PC-9 (cell line): ENCODE measurements around the gene ADAMTS2. TPM values are rescaled to one million over a fixed set of nuclear protein-coding genes. Genes with fewer than 3 reads are reported as not detected.

Experiments
- BruUV-seq: library from RNA; stranded (reverse); fragments of 400-500 nt; replicated peaks from 2 replicates; lab custom pipeline; 2021; lab: Mats Ljungman, UMichigan
- CTCF ChIA-PET: fragments of 300-600 bp; sonication (Branson Sonifier 250); formaldehyde crosslinking; loops from one replicate; lab custom pipeline; 2022; ENCODE audit warnings: antibody characterized with exemption; lab: Charles Lee
- POLR2A ChIA-PET: fragments of 300-600 bp; sonication (Branson Sonifier 250); formaldehyde crosslinking; loops from one replicate; lab custom pipeline; 2022; ENCODE audit warnings: antibody characterized with exemption; ENCODE audit not compliant: unreplicated experiment; lab: Charles Lee
- DNase-seq, 2 experiments: peaks; one replicate each; pipeline versions ENCODE4 v3.0.0 to v3.0.0-alpha.2; 2015 to 2022; ENCODE audit warnings: mixed read lengths in 1 of 2
- H2AFZ ChIP-seq: fragments of 200-600 bp; sonication (generic); 2 replicates; pipeline ENCODE4 v1.8.1; 2017; ENCODE audit warnings: antibody characterized with exemption
- H3F3A ChIP-seq: fragments of 200-600 bp; sonication (generic); 2 replicates; pipeline ENCODE4 v1.8.1; 2017; ENCODE audit warnings: antibody characterized with exemption, mild to moderate bottlenecking, low read depth; ENCODE audit not compliant: insufficient read depth
- H3K27ac ChIP-seq: fragments of 200-600 bp; sonication (generic); 2 replicates; pipeline ENCODE4 v1.6.1; 2016; ENCODE audit warnings: mixed run types
- H3K27me3 ChIP-seq: fragments of 200-600 bp; sonication (generic); 2 replicates; pipeline ENCODE4 v1.6.1; 2016; ENCODE audit warnings: low read depth, mixed run types; ENCODE audit not compliant: insufficient read depth
- H3K36me3 ChIP-seq: fragments of 200-600 bp; sonication (generic); 2 replicates; pipeline ENCODE4 v1.6.1; 2016; ENCODE audit warnings: low read depth, mixed run types
- H3K4me1 ChIP-seq: fragments of 200-600 bp; sonication (generic); replicated peaks from 2 replicates; pipeline ENCODE4 v1.6.1; 2016; ENCODE audit warnings: mixed run types; ENCODE audit not compliant: insufficient read depth
- H3K4me2 ChIP-seq: fragments of 200-600 bp; sonication (generic); 2 replicates; pipeline ENCODE4 v1.6.1; 2017; ENCODE audit warnings: mixed run types
- H3K4me3 ChIP-seq: fragments of 200-600 bp; sonication (generic); 2 replicates; pipeline ENCODE4 v1.6.1; 2016; ENCODE audit warnings: mixed run types
- H3K79me2 ChIP-seq: fragments of 200-600 bp; sonication (generic); 2 replicates; pipeline ENCODE4 v1.6.1; 2017; ENCODE audit warnings: low read depth, mixed run types
- H3K9me2 ChIP-seq: fragments of 200-600 bp; sonication (generic); 2 replicates; pipeline ENCODE4 v1.8.1; 2017; ENCODE audit warnings: mild to moderate bottlenecking; ENCODE audit not compliant: insufficient read depth
- H3K9me3 ChIP-seq: fragments of 200-600 bp; sonication (generic); 2 replicates; pipeline ENCODE4 v1.8.1; 2016; ENCODE audit warnings: low read depth; ENCODE audit not compliant: insufficient read depth
- H4K20me1 ChIP-seq: fragments of 200-600 bp; sonication (generic); 2 replicates; pipeline ENCODE4 v1.8.1; 2017; ENCODE audit not compliant: insufficient read depth
- EZH2 ChIP-seq: fragments of 200-600 bp; sonication (generic); IDR thresholded peaks from 2 replicates; pipeline ENCODE4 v1.8.0; 2017; ENCODE audit warnings: antibody characterized with exemption, low read depth
- intact Hi-C: fragments of 100-400 bp; cut with micrococcal nuclease; formaldehyde crosslinking; loops from one replicate; pipeline ENCODE4 v1.10.0; 2022; ENCODE audit not compliant: unreplicated experiment
- total RNA-seq: library from RNA; stranded (reverse); gene quantifications from 2 replicates; pipeline ENCODE4 v1.2.3, GENCODE V29; 2021
- TF ChIP-seq, protein P1 (sequence below): fragments of 200-600 bp; sonication (generic); conservative IDR thresholded peaks from 2 replicates; pipeline ENCODE4 v1.6.1; 2017; ENCODE audit warnings: mixed run types, antibody characterized with exemption, mild to moderate bottlenecking, moderate library complexity

The ADAMTS2 gene
- total RNA-seq, 1 experiment from 2014 or later = not detected

DNA sequence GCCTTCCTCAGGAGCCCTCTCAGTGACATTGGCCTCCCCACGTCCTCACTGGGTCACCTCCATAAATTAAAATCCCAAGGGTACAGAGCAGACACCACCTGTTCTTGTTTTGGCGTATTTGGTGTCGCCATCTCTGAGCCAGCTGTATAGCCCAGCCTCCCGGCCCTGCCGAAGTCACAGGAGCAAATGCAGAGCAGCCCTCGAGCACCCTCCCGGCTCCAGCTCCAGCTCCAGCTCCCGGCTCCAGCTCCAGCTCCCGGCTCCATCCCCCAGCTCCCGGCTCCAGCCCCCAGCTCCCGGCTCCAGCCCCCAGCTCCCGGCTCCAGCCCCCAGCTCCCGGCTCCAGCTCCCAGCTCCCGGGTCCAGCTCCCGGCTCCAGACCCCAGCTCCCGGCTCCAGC is 210.8 kb downstream of the ADAMTS2 start:
- no peaks in the 10 kb centered on the region for H3K79me2 ChIP-seq
- H4K20me1 ChIP-seq = no peaks in the 10 kb centered on the region
- H3K9me2 ChIP-seq = no peaks in the 10 kb centered on the region
- intact Hi-C loops = no loop called here
- H3F3A ChIP-seq = no peaks in the 10 kb centered on the region
- no peak overlapping the region for H3K4me2 ChIP-seq
- POLR2A ChIA-PET = no interaction called here
- H3K27me3 ChIP-seq = peaks cover 82% of the 10 kb centered on the region
- TF ChIP-seq, protein P1, sequence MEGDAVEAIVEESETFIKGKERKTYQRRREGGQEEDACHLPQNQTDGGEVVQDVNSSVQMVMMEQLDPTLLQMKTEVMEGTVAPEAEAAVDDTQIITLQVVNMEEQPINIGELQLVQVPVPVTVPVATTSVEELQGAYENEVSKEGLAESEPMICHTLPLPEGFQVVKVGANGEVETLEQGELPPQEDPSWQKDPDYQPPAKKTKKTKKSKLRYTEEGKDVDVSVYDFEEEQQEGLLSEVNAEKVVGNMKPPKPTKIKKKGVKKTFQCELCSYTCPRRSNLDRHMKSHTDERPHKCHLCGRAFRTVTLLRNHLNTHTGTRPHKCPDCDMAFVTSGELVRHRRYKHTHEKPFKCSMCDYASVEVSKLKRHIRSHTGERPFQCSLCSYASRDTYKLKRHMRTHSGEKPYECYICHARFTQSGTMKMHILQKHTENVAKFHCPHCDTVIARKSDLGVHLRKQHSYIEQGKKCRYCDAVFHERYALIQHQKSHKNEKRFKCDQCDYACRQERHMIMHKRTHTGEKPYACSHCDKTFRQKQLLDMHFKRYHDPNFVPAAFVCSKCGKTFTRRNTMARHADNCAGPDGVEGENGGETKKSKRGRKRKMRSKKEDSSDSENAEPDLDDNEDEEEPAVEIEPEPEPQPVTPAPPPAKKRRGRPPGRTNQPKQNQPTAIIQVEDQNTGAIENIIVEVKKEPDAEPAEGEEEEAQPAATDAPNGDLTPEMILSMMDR = no peak
- no peak for TF ChIP-seq EZH2
- DNase-seq = no peak
- no peak overlapping the region for H3K4me3 ChIP-seq
- no peaks in the 10 kb centered on the region for H3K4me1 ChIP-seq
- CTCF ChIA-PET = no interaction called here
- no TSS peak for BruUV-seq
- no peak overlapping the region for H2AFZ ChIP-seq
- H3K27ac ChIP-seq = no peak overlapping the region
- no peaks in the 10 kb centered on the region for H3K36me3 ChIP-seq
- H3K9me3 ChIP-seq = no peaks in the 10 kb centered on the region

DNA sequence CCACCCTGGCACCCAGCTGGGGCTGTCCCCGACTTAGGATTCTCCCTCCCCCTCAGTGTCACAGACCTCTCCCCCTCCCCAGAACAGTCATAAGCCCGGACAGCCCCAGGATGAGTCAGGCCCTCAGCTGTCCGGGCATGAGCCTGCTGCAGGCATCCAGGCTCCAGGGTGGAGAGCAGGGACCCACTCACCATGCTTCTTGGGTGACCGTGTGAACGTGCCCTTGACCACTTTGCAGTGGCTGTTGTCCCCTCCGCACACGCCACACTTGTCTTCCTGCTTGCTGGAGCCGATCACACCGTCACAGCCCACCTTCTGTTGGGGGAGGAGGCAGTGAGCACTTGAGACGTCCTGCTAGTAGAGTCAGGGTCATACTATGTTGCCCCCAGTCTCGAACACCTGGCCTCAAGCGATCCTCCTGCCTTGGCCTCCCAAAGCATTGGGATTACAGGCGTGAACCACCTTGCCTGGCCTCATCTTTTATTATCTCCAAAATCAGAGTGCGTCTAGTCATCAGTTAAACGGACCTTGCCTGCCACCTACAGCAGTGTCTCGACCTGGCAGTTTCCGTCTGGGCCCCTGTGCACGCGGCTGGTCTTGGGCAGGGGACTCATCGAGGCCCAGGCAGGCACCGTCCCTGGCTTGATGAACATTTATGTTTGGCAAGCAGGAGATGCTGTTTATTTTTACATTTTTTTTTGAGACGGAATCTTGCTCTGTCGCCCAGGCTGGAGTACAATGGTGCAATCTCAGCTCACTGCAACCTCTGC is 212.5 kb downstream of the ADAMTS2 start:
- no peak overlapping the region for H3K4me2 ChIP-seq
- H3K79me2 ChIP-seq = no peaks in the 10 kb centered on the region
- intact Hi-C loops = no loop called here
- H3K9me3 ChIP-seq = no peaks in the 10 kb centered on the region
- DNase-seq = no peak
- peaks cover 80% of the 10 kb centered on the region for H3K27me3 ChIP-seq
- H3K4me3 ChIP-seq = no peak overlapping the region
- H3K9me2 ChIP-seq = no peaks in the 10 kb centered on the region
- ChIA-PET POLR2A (no interaction called here), CTCF (no interaction called here)
- H3K36me3 ChIP-seq = no peaks in the 10 kb centered on the region
- H3K4me1 ChIP-seq = no peaks in the 10 kb centered on the region
- H3K27ac ChIP-seq = no peak overlapping the region
- BruUV-seq = no TSS peak
- no peaks in the 10 kb centered on the region for H4K20me1 ChIP-seq
- no peak overlapping the region for H2AFZ ChIP-seq
- no peak for TF ChIP-seq EZH2
- TF ChIP-seq, protein P1 = no peak
- H3F3A ChIP-seq = no peaks in the 10 kb centered on the region

DNA sequence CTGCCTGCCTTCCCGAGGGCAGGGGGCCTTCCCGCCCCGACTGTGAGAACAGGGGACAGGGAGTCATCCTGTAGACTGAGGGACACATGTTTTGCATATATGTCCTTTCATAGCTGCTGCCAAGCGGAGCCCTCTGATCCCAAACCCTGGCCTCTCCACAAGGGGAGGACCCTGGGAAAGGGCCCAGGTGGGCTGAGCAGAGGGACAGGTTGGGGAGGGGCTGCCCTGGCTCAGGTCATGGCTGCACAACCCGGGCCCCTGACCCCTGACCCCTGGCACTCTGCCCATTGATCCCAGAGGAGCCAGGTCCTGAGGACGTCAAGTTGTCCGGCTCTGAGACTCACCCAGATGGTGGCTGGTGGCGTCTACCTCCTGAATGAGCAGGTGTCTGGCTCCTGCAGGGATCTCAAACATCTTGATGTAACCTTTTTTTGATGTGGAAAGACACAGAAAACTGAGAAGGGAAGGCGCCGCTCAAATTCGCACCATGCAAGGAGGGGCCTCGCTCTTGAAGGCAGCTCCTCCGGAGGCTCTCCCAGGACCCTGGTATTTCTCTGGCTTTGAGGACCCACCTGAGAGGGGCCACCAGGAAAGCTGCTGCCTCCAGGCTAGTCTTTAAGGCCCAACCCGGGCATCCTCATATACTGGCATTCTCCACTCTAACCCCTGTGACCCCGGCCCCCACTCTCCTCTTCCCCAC is 213.2 kb downstream of the ADAMTS2 start:
- Histone ChIP-seq H3K36me3 (no peaks in the 10 kb centered on the region), H3F3A (no peaks in the 10 kb centered on the region), H3K4me2 (no peak overlapping the region), H3K27me3 (peaks cover 81% of the 10 kb centered on the region), H4K20me1 (no peaks in the 10 kb centered on the region), H2AFZ (no peak overlapping the region), H3K27ac (no peak overlapping the region), H3K79me2 (no peaks in the 10 kb centered on the region), H3K4me1 (no peaks in the 10 kb centered on the region), H3K9me3 (no peaks in the 10 kb centered on the region), H3K9me2 (no peaks in the 10 kb centered on the region), H3K4me3 (no peak overlapping the region)
- no peak for DNase-seq
- no TSS peak for BruUV-seq
- ChIA-PET CTCF (no interaction called here), POLR2A (no interaction called here)
- intact Hi-C loops = no loop called here
- TF ChIP-seq, protein P1 = no peak
- TF ChIP-seq EZH2 = no peak
